Vein endothelial cell (primary cell): ENCODE data around the gene HSH2D. TPM values are rescaled to one million over a fixed set of nuclear protein-coding genes. Genes with fewer than 3 reads are reported as not detected.

Experiments
- small RNA-seq: library from RNA; depleted of rRNA; stranded (forward); fragments of <200 nt; gene quantifications from one replicate; pipeline ENCODE3, GENCODE V24; 2012
- total RNA-seq: library from RNA; depleted of rRNA; stranded (reverse); fragments of >200 nt; gene quantifications from 2 replicates; pipeline ENCODE4 v1.2.3, GENCODE V29; 2012

HSH2D gene
- total RNA-seq: not detected in 2 replicates

GRCh38 chr19:16143399-16144215 is at the start of gene HSH2D:
Gene HSH2D (plus strand): TSS chr19:16143685. CDS start chr19:16148751, 5,066 bp downstream.

GRCh38 chr19:16111160-16111908 is 32.2 kb upstream of the HSH2D start, which contains the start of gene RAB8A:
Gene RAB8A (plus strand): TSS chr19:16111889. CDS start chr19:16111902, 13 bp downstream.

GRCh38 chr19:16185123-16185767 is 41.8 kb downstream of the HSH2D start, which contains the start of gene FAM32A:
Gene FAM32A (plus strand): TSS chr19:16185410. CDS start chr19:16185443, 33 bp downstream.

GRCh38 chr19:16197622-16198369 is 54.3 kb downstream of the HSH2D start, which contains the start of gene AP1M1:
Gene AP1M1 (plus strand): TSS chr19:16197911. CDS start chr19:16198027, 116 bp downstream.

Small RNA genes lying within 50 kb of the gene (small RNA-seq; reads per million reads assigned to genes)
- gene RF00017: not detected

Other genes starting within 250 kb of the HSH2D start
- gene CYP4F2, start 245.6 kb upstream of the HSH2D start, total RNA-seq: not detected in 2 replicates
- not detected in 2 replicates for gene CYP4F11, start 209.2 kb upstream of the HSH2D start, total RNA-seq
- not detected in 2 replicates for gene OR10H4, start 194.7 kb upstream of the HSH2D start, total RNA-seq
- gene TPM4, start 67.2 kb upstream of the HSH2D start, total RNA-seq: 741 and 843 TPM in 2 replicates
- 98.0 and 130 TPM in 2 replicates for gene RAB8A, start 31.8 kb upstream of the HSH2D start, total RNA-seq
- gene CIB3, start 29.8 kb downstream of the HSH2D start, total RNA-seq: not detected in 2 replicates
- gene FAM32A, start 41.7 kb downstream of the HSH2D start, total RNA-seq: 129 and 143 TPM in 2 replicates
- 79.8 and 84.6 TPM in 2 replicates for gene AP1M1, start 54.2 kb downstream of the HSH2D start, total RNA-seq
- 4.2 and 9.5 TPM in 2 replicates for gene KLF2, start 181.1 kb downstream of the HSH2D start, total RNA-seq